Esophagus muscularis mucosa (tissue), 3 donors: ENCODE measurements around the gene ATP7B.

ENCODE experiments used
- POLR2A ChIP-seq: fragments of 450-650 bp; IDR thresholded peaks from one replicate; pipeline ENCODE4 v1.6.1; 2017; ENCODE audit warnings: antibody characterized with exemption, moderate library complexity, mild to moderate bottlenecking, low read depth
- POLR2AphosphoS5 ChIP-seq, 2 donors: sonication (generic); formaldehyde crosslinking; IDR thresholded peaks; one replicate each; pipeline ENCODE4 v1.6.1; 2017; ENCODE audit warnings: antibody characterized with exemption in 2 of 2
- TF ChIP-seq, protein P1 (sequence below), 3 experiments: fragments of 200-600 bp in 2 of 3; fragments of 450-650 bp in 1 of 3; sonication (generic) in 2 of 3; IDR thresholded peaks; one replicate each; pipeline ENCODE4 v1.5.1; 2017 to 2019; ENCODE audit warnings: antibody characterized with exemption in 3 of 3, mild to moderate bottlenecking in 2 of 3, moderate library complexity in 1 of 3

DNA sequence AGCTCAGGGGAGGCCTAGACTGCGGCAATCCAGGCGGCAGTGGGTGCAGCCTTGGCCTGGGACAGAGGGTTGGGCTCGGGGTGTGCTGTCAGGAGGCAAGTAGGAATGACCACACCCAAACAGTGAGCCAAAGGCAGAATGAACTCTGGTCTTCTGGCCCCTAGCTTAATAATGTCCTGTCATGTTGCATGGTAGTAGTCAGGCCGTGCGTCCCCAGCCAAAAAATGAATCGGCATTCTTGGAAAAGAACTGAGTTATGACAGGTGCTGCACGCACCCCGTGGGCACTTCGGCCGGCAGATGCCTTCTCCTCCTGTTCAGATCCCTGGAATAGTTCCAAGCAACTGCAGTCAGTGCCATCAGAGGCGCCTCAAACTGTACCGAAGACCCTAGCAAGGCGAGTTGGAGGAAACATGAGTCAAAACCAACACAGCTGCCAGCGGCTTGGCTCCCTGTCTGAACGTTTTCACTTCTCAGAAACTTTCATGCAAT is 55.9 kb downstream of the ATP7B start:
- no peak for TF ChIP-seq POLR2A
- TF ChIP-seq, protein P1, sequence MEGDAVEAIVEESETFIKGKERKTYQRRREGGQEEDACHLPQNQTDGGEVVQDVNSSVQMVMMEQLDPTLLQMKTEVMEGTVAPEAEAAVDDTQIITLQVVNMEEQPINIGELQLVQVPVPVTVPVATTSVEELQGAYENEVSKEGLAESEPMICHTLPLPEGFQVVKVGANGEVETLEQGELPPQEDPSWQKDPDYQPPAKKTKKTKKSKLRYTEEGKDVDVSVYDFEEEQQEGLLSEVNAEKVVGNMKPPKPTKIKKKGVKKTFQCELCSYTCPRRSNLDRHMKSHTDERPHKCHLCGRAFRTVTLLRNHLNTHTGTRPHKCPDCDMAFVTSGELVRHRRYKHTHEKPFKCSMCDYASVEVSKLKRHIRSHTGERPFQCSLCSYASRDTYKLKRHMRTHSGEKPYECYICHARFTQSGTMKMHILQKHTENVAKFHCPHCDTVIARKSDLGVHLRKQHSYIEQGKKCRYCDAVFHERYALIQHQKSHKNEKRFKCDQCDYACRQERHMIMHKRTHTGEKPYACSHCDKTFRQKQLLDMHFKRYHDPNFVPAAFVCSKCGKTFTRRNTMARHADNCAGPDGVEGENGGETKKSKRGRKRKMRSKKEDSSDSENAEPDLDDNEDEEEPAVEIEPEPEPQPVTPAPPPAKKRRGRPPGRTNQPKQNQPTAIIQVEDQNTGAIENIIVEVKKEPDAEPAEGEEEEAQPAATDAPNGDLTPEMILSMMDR (IDR thresholded peaks at IDR 0.05) = no peak
- no peak for TF ChIP-seq POLR2AphosphoS5 (IDR thresholded peaks at IDR 0.05)
